NCI-H1105 (cell line): ENCODE results near the gene BRF1.
"Not testable (repeated sequence)": the region's sequence is repeated elsewhere in the genome, so short reads cannot be mapped to it uniquely, and the experiment has no call there.

Experiments used
- DNase-seq: peaks from one replicate; lab custom pipeline; 2025; lab: John Stamatoyannopoulos, UW

The BRF1 gene, protein sequence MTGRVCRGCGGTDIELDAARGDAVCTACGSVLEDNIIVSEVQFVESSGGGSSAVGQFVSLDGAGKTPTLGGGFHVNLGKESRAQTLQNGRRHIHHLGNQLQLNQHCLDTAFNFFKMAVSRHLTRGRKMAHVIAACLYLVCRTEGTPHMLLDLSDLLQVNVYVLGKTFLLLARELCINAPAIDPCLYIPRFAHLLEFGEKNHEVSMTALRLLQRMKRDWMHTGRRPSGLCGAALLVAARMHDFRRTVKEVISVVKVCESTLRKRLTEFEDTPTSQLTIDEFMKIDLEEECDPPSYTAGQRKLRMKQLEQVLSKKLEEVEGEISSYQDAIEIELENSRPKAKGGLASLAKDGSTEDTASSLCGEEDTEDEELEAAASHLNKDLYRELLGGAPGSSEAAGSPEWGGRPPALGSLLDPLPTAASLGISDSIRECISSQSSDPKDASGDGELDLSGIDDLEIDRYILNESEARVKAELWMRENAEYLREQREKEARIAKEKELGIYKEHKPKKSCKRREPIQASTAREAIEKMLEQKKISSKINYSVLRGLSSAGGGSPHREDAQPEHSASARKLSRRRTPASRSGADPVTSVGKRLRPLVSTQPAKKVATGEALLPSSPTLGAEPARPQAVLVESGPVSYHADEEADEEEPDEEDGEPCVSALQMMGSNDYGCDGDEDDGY

DNA sequence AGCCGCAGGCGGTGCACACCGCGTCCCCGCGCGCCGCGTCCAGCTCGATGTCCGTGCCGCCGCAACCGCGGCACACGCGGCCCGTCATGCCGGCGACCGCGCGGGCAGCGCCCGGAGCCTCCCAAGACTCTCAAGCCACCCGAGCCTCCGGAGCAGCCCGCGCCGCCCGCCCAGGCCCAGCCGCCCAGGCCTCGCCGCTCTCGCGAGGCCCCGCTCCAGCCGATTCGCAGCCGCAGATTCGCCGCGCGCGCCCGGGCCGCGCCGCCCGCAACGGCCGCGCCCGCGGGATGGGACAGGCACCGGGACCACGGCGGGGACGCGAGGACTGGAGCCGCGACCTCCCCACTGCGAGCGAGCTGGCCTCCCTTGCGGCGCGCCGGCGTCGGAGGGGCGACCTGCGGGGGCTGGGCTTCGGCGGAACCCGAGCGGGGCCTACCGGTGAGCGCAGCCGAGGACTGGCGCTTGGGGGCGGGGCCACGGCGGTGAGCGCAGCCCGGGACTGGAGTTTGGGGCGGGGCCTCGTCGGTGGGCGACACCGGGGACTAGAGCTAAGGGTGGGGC is at the start of gene BRF1:
Gene BRF1 (minus strand): TSS at position 460 of the 561 bp plus-strand sequence. CDS start 372 bp downstream, at position 88.
- peak; percentile 91 for DNase-seq

- DNase-seq = no peak
Observed at GRCh38 chr14:105349992-105350391, 49.2 kb upstream of the BRF1 start.

- no peak for DNase-seq
Observed at GRCh38 chr14:105348945-105349699, 48.3 kb upstream of the BRF1 start.

DNA sequence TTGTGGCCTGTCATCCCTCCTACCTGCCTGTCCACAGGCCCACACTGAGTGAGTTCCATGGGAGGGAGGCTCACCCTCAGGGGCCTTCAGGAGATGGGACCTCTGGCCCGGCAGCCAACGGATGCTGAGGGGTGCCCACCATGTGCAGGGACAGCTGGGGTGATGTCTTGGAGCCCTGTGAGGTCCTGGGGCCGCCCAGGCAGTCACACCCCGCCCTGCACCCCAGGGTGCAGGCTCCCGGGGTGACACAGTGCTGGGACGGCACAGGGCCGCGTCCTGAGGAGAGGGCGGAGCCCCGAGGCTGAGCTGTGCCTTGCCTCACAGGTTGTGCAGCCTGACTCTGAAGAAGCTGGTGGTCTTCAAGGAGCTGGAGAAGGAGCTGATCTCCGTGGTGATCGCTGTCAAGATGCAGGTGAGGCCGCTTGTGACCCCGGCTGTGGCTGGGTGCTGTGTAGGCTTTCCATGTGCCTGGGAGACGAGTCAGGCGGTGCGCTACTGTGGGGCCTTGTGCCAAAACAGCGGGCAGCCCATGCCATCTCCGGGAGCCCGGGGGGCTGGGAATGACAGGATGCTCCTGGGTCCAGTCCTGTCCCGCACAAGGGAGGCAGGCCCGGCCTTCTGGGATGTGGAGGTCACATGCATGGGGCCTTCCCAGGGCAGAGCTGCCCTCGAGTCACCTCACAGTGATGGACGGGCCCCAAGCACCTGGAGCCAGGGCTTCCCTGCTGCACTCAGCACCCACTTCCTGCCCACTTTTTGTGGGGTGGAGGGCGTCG is 47.6 kb upstream of the BRF1 start:
- DNase-seq = no peak

DNA sequence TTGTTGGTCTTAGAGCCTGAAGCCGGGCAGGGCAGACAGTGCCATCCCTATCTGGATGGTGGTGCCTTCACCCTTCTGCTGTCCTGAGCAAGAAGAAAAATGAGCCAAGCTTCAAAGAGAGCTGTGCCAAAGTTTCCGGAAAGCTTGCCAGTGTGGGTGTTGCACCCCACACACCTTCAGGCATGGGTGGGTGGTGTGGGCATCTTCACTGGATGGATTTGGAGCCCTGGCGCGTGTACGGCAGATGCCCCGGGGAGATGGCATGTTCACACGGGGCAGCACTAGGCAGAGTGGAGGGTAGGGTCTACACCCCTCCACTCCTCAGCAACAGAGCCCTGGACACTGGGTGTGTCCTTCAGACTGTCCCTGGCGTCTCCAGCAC is 46.8 kb upstream of the BRF1 start:
- DNase-seq = no peak

DNA sequence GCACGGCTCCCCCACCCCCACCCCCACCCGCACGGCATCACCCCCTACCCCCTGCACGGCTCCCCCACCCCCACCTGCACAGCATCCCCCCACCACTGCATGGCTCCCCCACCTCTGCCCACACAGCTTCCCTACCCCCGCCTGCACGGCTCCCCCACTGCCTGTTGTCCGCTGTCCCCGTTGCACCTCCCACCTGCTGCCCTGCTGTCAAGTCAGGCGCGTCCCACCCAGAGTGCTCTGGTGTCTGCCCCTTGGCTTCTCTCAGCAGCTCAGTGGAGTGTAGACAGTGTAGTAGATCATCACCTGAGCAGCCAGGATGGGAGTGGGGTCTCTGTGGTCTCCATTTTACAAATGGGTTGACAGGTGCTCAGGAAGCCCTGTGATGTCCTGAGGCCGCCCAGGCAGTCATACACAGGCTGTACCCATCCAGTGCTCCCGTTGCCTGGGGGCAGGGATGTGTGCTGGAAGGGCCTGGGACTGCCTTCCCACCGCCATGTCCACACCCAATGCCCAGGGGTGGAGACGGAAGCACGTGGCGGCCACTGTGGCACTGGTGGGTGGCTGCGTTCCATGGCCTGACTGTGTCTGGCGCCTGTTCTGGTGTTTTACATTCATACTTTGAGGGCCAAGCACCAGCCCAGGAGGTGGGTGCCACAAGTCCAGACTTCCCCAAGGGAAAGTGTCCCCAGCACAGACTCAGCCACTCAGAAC is 46.2 kb upstream of the BRF1 start:
- no peak for DNase-seq

- DNase-seq = no peak
Observed at GRCh38 chr14:105346200-105346533, 45.4 kb upstream of the BRF1 start.

DNA sequence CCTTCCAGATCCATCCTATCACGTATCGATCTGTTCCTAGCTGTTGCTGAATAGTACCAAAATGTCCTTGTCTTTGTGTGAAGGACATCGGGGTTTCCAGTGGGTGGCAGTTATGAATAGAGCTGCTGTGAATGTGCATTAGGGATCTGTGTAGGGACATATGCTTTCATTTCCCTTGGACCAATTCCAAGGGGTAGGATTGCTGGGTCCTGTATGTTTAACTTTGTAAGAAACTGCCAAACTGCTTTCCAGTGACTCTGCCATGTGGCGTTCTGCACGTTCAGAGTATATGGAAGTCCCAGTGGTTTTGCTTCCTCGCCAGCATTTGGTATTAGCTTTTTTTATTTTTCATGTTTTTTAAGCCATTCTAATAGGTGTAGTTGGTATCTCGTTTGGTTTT is 42.4 kb upstream of the BRF1 start:
- DNase-seq = no peak

GRCh38 chr14:105340821-105341733 is 40.3 kb upstream of the BRF1 start:
- DNase-seq = no peak

- DNase-seq = no peak
Observed at GRCh38 chr14:105337966-105338741, 37.4 kb upstream of the BRF1 start.

DNA sequence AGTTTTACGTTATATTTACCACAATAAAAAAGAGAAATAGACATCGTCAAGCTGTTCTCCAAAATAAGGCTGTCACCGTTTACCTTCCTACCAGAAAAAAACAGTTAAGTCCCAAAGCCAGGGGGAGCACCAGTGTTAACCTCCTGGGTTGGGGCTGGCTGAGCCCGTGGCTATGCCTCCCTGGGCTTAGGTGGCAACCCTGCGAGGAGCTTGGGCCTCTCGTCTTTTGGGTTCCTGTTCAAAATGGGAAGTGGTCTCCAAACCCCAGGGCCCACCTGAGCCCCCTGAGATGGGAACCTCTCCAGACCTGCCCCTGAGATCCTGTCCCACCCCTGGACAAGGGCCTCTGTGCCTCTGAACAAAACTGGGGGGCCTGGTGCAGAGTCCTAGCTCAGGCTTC is 36.6 kb upstream of the BRF1 start:
- no peak for DNase-seq

DNA sequence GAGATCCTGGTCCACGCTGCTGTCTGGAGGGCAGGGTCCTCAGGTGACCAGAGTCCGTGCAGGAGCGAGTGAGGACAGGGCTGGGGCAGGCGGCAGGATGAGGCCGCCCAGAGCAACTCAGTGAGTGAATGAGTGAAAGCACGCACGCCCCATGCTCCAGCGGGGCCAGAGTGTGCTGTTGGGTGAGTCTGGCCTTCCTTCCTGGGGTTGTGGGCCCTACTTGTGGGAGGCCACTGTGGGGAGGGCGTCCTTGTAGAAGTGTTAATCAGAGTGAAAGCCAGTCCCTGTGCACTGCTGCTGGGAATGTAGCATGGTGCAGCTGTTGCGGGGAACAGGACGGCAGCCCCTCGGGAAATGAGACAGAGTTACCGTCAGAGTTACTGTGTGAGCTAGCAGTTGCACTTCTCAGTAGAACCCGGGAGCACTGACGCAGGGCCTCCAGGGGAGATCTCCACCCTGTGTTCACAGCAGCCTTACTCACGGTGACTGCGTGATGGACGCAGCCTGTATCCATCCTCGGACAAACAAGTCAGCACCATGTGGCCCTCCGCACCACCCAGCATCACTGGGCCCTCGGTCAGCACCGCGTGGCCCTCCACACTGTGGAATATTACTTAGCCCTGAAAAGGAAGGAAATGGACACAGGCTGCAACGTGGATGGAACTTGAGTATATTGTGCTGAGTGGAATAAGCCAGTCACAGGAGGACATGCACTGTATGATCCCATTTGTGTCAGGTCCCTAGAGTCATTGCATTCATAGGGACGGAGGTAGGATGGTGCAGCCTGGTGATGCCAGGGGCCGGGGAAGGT is 35.9 kb upstream of the BRF1 start:
- no peak for DNase-seq

DNA sequence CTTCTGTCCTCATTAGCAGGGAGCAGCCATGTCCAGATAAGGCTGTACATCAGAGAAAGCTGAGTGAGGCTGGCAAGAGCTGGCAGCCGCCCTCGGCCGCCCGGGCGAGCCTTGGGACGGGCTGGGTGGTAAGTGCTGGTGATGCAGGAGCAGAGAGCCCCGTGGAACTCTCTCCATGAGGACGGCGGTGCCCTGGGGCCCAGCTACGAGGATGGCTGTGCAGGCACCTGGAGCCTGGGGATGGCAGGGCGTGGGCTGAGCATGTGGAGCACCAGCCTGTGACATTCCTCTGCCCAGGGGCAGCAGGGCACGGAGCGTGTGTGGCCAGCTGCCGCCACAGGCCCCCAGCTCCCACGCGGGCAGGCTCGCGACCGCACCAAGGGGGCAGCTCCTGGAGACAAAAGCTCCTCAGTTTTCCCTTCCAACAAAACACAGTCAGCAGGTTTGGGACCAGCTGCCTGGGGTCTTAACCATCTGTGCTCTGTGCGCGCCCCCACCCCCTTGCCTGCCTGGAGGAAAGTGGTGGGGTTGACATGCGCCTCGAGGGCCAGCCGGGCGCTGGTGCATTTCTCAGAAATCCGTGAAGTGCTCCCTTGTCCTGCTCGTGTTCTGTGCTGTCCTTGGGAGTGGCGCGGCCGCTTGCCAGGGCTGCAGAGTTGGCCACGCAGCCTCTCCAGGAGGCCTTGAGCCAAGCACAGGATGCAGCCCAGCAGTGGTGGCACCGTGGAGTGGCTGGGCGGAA is 35.1 kb upstream of the BRF1 start:
- DNase-seq = no peak

DNA sequence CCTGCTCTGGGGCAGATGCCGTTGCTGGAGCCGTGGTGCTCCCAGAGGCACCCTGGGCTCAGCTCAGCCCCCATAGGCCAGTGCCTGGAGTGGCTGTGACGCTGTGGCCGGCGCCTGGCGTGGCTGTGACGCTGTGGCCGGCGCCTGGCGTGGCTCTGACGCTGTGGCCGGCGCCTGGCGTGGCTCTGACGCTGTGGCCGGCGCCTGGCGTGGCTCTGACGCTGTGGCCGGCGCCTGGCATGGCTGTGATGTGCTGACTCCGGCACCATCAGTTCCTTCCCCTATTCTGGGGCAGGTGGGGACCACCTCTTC is 34.4 kb upstream of the BRF1 start:
- DNase-seq = not testable (repeated sequence)

- DNase-seq = no peak
Observed at GRCh38 chr14:105334383-105335230, 33.8 kb upstream of the BRF1 start.

DNA sequence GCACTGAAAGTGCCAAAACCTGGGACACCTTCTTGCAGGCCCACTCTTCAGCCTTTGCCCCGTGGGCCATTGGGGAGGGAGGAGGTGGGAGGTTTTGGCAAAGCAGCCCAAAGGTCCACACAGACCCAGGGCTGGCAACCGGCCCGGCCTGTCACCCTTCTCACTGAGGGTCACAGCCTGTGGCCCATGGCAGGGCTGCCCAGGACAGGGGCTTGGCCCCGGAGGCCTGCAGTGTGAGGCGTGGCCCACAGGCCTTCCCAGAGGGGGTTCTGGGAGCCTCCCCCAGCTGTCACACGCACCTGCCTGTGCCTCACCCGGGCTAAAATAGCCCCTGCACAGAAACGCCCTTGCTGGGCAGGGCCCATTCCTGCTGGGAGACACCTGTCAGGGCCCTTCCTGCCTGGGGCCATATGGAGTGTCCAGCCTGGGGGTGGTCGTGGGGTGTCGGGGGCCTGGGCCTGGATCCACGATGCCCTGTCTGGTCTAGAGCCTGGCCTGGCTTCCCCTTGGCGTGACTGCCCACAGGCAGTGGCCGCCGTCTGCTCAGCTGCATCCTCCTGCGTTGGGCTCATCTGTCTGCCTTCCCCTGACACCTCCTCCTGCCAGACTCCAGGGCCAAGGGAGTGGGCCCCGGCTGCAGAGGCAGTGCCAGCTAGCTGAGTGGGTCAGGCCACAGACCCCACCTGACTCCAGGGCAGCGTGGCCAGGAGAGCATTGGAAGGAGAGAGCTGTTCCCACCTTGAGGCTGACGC is 33.0 kb upstream of the BRF1 start:
- no peak for DNase-seq
